Activated T-cell treated with anti-CD3 and anti-CD28 coated beads, Interleukin-2, amount 50 U/mL, for 1 hour (primary cell): ENCODE data around the gene LTB4R.
A peak's percentile ranks its signal among the peaks of the same experiment; 100 is the strongest.
"Not testable (repeated sequence)": the region's sequence is repeated elsewhere in the genome, so short reads cannot be mapped to it uniquely, and the experiment has no call there.

Experiments
- DNase-seq: peaks from one replicate; pipeline ENCODE4 v3.0.0-alpha.2; 2020

Gene LTB4R

GRCh38 chr14:24325041-24325530 is 13.8 kb downstream of the LTB4R start:
- DNase-seq = no peak

- no peak for DNase-seq
These were observed 14.7 kb downstream of the LTB4R start for GRCh38 chr14:24325963-24326362.

GRCh38 chr14:24327303-24327702 is 16.0 kb downstream of the LTB4R start:
- DNase-seq = no peak

GRCh38 chr14:24327914-24328313 is 16.6 kb downstream of the LTB4R start:
- DNase-seq = not testable (repeated sequence)

- DNase-seq = no peak
These were observed 17.9 kb downstream of the LTB4R start for GRCh38 chr14:24329073-24329663.

GRCh38 chr14:24329736-24330135 is 18.4 kb downstream of the LTB4R start:
- peak; percentile 53 for DNase-seq

GRCh38 chr14:24330973-24331674 is 19.8 kb downstream of the LTB4R start:
- DNase-seq = no peak

GRCh38 chr14:24331731-24332267 is 20.5 kb downstream of the LTB4R start:
- no peak for DNase-seq

- DNase-seq = peak; percentile 80
These were observed 21.1 kb downstream of the LTB4R start for GRCh38 chr14:24332268-24332993.

- peak; percentile 54 for DNase-seq
These were observed 23.4 kb downstream of the LTB4R start, which contains the start of gene ADCY4 for GRCh38 chr14:24334431-24335291. TSS of gene ADCY4 (minus strand) at chr14:24335071. CDS start at chr14:24334652, 419 bp downstream.

- DNase-seq = no peak
These were observed 24.3 kb downstream of the LTB4R start for GRCh38 chr14:24335461-24336171.

- DNase-seq = no peak
These were observed 26.0 kb downstream of the LTB4R start for GRCh38 chr14:24337144-24337823.

- no peak for DNase-seq
These were observed 26.5 kb downstream of the LTB4R start for GRCh38 chr14:24337824-24338175.

- no peak for DNase-seq
These were observed 27.5 kb downstream of the LTB4R start for GRCh38 chr14:24338843-24339242.

GRCh38 chr14:24339284-24340151 is 28.2 kb downstream of the LTB4R start, which contains the start of gene RIPK3:
TSS of gene RIPK3 (minus strand) at chr14:24339991. CDS start at chr14:24339826, 165 bp downstream.
- DNase-seq = peak; percentile 75

- no peak for DNase-seq
These were observed 29.3 kb downstream of the LTB4R start for GRCh38 chr14:24340606-24341005.

GRCh38 chr14:24342889-24343288 is 31.6 kb downstream of the LTB4R start:
- DNase-seq = no peak

GRCh38 chr14:24343795-24344660 is 32.7 kb downstream of the LTB4R start:
- no peak for DNase-seq

- DNase-seq = no peak
These were observed 35.8 kb downstream of the LTB4R start for GRCh38 chr14:24347134-24347533.
